Large intestine (tissue), 3 donors: ENCODE data around the gene DEAF1. TPM values are rescaled to one million over a fixed set of nuclear protein-coding genes. Genes with fewer than 3 reads are reported as not detected.

Source experiments
- DNase-seq, 2 donors: peaks; one replicate each; pipeline versions ENCODE4 v3.0.0 to v3.0.0-alpha.2; 2013
- H3K27ac ChIP-seq: one replicate; pipeline ENCODE4 v1.5.1; 2013; ENCODE audit warnings: low read length
- H3K27me3 ChIP-seq: 2 replicates; pipeline ENCODE4 v1.6.1; 2013; ENCODE audit warnings: low read length; ENCODE audit not compliant: control insufficient read depth, insufficient read depth
- H3K36me3 ChIP-seq: 2 replicates; pipeline ENCODE4 v1.6.1; 2013; ENCODE audit warnings: low read length; ENCODE audit not compliant: control insufficient read depth, insufficient read depth
- H3K4me1 ChIP-seq: one replicate; pipeline ENCODE4 v1.6.1; 2013; ENCODE audit warnings: low read length; ENCODE audit not compliant: control insufficient read depth, insufficient read depth
- H3K4me3 ChIP-seq: one replicate; pipeline ENCODE4 v1.5.1; 2013; ENCODE audit warnings: low read length
- H3K9me3 ChIP-seq: one replicate; pipeline ENCODE4 v1.6.1; 2013; ENCODE audit warnings: mild to moderate bottlenecking, low read depth, low read length, moderate library complexity; ENCODE audit not compliant: control insufficient read depth
- WGBS: methylation state at CpG from one replicate; pipeline ENCODE4 v1.1.5; 2013; ENCODE audit warnings: low lambda C conversion rate; ENCODE audit not compliant: insufficient coverage; 5-methylcytosine and 5-hydroxymethylcytosine counted together
- polyA plus RNA-seq: library from polyadenylated mRNA; unstranded; fragments of 120-200 nt; gene quantifications from one replicate; pipeline ENCODE4 v1.2.1, GENCODE V29; 2013

The DEAF1 gene
- polyA plus RNA-seq, 1 donor: 24.1 TPM

DNA sequence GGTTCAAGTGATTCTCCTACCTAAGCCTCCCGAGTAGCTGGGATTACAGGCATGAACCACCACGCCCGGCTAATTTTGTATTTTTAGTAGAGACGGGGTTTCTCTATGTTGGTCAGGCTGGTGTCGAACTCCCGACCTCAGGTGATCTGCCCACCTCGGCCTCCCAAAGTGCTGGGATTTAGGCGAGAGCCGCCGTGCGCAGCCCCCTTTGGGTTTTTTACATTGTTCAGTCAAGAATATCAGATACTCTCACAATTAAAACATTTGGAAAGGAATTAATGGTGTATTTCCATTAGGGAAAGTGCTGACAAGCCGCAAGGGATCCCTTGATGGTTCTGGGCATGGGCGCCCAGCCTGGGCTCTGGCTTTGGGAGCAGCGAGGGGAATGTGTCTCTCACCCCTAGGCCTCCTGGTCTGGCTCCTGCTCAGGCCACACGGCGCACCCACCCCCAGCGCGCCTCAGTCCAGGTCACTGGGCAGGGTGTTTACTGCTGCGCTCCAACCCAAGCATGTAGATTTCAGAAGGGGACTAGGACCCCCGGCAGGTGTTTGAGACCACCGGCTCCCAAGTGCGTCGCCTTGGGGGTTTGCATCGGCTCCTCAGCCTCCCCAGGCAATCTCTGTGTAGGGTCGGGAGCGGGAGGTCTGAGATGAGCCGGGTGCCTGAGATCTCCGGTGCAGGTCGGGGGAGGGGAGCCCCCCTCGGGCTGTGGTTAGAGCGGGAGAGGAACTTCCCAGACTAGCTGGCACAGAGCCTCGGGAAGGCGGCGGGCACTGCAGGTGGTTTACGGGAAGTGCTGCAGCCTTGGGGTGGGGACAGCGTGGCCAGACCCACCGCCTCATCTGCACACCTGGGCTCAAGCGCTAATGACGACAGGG lies 78.5 kb downstream of the DEAF1 start:
- Histone ChIP-seq H3K9me3 (peaks cover 6% of the 10 kb centered on the region), H3K27me3 (no peaks in the 10 kb centered on the region), H3K27ac (peak overlapping the region; percentile 86), H3K4me1 (peaks cover 29% of the 10 kb centered on the region), H3K4me3 (no peak overlapping the region), H3K36me3 (peaks cover 55% of the 10 kb centered on the region)
- DNase-seq: no peak
- 20% methylated on average over 1 of the region's 39 CpGs for WGBS

DNA sequence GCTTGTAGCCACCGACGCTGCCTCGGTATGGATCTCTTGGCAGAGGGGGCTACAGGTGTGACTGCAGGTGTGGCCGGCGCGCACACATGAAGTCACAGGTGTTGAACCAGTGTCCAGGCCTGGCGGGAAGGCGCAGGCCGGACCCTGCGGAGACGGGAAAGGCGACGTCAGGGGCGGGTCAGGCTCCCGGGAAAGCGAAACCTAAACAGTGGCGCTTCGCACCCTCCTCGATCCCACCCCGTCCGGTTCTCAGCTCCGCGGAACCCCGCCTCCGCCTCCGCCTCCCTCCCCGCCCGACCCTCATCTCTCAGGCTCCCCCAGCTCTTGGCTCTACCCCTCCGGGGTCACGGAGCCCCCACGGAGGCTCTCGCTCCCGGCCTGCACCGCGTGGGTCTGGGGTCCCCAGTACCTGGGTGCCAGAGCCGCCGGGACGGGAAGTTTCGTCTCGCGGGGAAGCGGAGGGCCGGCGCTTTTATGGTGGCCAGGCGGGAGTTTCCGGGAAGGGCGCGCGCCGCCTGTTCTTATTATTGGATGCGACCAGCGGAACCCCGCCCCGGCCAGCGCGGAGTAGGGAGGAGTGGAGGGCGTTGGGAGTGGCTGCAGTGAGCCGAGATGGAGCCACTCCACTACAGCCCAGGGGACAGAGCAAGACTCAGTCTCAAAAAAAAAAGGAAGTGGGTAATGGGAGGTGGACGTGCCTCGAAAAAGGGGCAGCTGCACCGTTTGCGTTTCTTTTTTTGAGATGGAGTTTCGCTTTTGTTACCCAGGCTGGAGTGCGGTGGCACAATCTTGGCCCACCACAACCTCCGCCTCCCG lies 79.3 kb downstream of the DEAF1 start, which contains the start of gene IRF7:
IRF7 (minus strand) TSS at position 447 of the 816 bp plus-strand sequence. CDS start 586 bp downstream, outside the sequence.
- WGBS: no CpG with 5 or more reads among the region's 66 CpGs
- Histone ChIP-seq H3K27ac (peak within 1 kb of the TSS; percentile 86), H3K27me3 (no peaks in the 10 kb centered on the region), H3K9me3 (peaks cover 8% of the 10 kb centered on the region), H3K36me3 (peaks cover 58% of the 10 kb centered on the region), H3K4me1 (peaks cover 22% of the 10 kb centered on the region), H3K4me3 (peak within 1 kb of the TSS; percentile 60)
- DNase-seq: peak; percentile 89 to 96

DNA sequence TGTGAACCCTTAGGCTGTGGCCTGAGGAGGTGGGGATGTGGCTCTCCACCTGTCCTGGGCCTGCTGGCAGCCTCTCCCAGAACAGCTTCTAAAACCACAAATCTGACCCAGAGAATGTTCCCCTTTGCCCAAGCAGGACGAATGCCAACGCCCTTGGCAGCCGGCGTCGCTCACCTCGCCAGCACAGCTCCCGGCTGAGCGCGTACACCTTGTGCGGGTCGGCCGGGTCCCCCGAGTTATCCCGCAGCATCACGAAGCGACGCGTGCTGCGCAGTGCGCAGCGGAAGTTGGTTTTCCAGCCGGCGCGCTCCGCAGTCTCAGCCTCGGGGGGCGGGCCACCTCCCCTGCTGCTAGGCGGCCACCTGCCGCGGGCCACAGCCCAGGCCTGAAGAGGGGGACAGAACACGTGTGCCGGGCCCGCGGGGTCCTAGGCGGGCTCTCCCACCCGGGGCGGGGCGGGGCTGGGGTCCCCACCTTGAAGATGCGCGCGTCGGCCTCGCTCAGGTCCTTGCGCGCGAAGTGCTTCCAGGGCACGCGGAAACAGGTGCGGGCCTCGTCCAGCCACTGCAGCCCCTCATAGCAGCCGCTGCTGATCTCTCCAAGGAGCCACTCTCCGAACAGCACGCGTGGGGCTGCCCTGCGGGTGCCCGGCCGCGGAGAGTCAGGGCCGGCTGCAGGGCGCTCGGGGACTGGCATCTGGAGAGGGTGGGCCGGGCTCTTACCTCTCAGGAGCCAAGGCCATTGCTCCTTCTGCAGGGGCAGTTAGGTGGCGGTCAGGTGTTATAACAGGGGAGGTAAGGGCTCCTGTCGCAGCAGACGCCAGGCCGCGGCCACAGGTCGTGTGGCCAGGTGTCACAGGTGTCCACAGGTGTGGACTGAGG lies 80.2 kb downstream of the DEAF1 start:
- no peak for DNase-seq
- peak overlapping the region; percentile 86 for H3K27ac ChIP-seq
- peaks cover 61% of the 10 kb centered on the region for H3K36me3 ChIP-seq
- peaks cover 8% of the 10 kb centered on the region for H3K9me3 ChIP-seq
- no CpG with 5 or more reads among the region's 68 CpGs for whole genome bisulfite sequencing
- peaks cover 22% of the 10 kb centered on the region for H3K4me1 ChIP-seq
- no peaks in the 10 kb centered on the region for H3K27me3 ChIP-seq
- H3K4me3 ChIP-seq: peak overlapping the region; percentile 60

DNA sequence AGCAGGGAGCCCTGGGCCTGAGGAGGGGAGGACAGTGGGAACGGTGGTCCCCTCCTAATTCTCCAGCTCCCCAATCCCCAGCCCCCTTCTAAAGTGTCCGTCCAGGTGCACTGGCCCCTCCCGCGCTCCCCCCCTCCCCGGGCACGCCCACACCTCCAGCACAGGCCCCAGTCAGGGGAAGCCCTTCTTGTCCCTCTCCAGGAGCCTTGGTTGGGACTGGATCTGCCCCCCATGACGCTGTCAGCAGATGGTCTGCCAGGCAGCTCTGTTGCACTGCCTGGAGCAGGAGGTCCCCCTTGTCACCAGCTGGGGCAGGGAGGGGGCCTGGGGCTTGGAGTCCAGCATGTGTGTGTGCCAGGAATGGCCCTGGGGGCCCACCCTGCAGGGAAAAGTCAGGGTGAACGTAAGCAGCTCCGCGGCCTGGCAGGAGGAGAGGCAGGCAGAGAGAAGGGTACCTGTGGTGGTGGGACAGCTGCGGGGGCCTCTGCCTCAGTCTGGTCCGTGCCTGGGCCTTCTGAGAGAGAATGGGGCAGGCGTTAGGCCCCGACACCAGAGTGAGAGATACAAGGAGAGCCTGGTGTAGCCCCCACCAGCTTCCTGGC lies 80.9 kb downstream of the DEAF1 start:
- Histone ChIP-seq H3K4me3 (peak overlapping the region; percentile 6), H3K9me3 (peaks cover 11% of the 10 kb centered on the region), H3K27ac (peak overlapping the region; percentile 48), H3K36me3 (peaks cover 62% of the 10 kb centered on the region), H3K4me1 (peaks cover 22% of the 10 kb centered on the region), H3K27me3 (no peaks in the 10 kb centered on the region)
- WGBS: no CpG with 5 or more reads among the region's 14 CpGs
- no peak for DNase-seq

DNA sequence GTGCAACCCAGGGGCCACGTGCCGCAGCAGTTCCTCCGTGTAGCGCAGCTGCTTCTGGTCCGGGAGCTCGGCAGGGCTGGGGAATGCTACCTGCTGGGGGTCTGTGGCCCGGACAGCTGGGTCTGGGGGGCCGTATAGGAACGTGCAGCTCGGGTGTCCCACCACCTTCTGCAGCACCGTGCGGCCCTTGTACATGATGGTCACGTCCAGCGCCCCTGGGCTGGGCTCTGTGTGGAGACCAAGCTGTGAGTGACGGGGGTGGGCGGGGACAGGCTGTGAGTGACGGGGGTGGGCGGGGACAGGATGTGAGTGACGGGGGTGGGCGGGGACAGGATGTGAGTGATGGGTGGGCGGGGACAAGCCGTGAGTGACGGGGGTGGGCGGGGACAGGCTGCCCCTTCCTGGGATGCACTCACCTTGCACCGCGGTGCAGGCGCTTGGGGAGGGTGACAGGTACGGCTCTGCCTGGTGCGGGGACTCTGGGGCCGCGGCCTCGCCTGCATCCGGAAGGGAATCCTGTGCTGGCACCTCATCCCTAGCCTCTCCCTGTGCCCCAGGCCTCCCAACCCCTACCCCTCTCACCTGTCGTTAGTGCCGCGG lies 81.6 kb downstream of the DEAF1 start:
- peak in 1 of 2 donors; percentile 64 for DNase-seq
- H3K36me3 ChIP-seq: peaks cover 62% of the 10 kb centered on the region
- peaks cover 13% of the 10 kb centered on the region for H3K9me3 ChIP-seq
- no peaks in the 10 kb centered on the region for H3K27me3 ChIP-seq
- peak overlapping the region; percentile 6 for H3K4me3 ChIP-seq
- H3K4me1 ChIP-seq: peaks cover 22% of the 10 kb centered on the region
- peak overlapping the region; percentile 48 for H3K27ac ChIP-seq
- WGBS: no CpG with 5 or more reads among the region's 36 CpGs

DNA sequence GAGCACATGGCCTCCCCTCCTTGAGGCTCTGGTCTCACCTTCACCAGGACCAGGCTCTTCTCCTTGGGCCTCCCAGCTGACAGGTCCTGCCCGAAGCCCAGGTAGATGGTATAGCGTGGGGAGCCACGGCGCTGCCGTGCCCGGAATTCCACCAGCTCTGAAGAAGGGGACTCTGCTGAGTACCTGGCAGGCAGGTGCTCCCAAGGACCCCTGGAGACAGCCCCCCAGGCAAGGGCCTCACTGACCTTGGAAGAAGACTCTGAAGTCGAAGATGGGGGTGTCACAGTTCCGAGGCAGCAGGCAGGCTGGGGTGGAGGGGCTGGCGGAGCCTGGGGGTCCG lies 82.1 kb downstream of the DEAF1 start:
- Histone ChIP-seq H3K27ac (no peak overlapping the region), H3K4me3 (no peak overlapping the region), H3K36me3 (peaks cover 62% of the 10 kb centered on the region), H3K9me3 (peaks cover 18% of the 10 kb centered on the region), H3K27me3 (no peaks in the 10 kb centered on the region), H3K4me1 (peaks cover 22% of the 10 kb centered on the region)
- no CpG with 5 or more reads among the region's 10 CpGs for WGBS
- no peak for DNase-seq

DNA sequence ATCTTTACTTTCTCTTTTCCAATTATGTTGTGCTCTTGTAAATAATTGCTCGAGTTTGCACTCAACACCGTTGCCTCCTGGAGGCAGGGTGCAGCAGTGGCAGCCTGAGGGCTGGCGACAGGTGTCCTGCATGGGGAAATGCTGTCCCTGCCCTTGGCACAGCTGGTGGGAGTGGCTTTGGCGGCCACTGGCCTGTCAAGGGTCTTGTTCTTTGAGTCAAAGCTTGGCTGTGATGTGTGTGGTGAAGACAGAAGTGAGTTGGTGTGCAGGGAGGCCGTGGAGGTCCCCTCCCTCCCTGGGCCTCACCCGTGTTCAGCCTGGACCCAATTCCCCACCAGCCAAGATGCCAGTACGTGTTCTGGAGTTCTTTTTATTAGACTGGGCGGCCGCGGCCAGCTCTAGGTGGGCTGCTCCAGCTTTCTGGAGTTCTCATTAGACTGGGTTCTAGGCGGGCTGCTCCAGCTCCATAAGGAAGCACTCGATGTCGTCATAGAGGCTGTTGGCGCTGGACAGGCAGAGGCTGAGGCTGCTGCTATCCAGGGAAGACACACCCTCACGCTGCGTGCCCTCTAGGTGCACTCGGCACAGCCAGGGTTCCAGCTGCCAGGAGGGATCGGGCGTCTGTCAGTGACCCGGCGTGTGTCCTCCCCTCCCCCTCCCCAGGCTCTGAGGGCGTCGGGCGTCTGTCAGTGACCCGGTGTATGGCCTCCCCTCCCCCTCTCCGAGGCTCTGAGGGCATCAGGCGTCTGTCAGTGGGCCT lies 82.6 kb downstream of the DEAF1 start:
- H3K4me1 ChIP-seq: peaks cover 22% of the 10 kb centered on the region
- no CpG with 5 or more reads among the region's 27 CpGs for WGBS
- H3K9me3 ChIP-seq: peaks cover 19% of the 10 kb centered on the region
- no peak overlapping the region for H3K27ac ChIP-seq
- H3K27me3 ChIP-seq: no peaks in the 10 kb centered on the region
- DNase-seq: peak in 1 of 2 donors; percentile 45
- H3K36me3 ChIP-seq: peaks cover 66% of the 10 kb centered on the region
- no peak overlapping the region for H3K4me3 ChIP-seq

DNA sequence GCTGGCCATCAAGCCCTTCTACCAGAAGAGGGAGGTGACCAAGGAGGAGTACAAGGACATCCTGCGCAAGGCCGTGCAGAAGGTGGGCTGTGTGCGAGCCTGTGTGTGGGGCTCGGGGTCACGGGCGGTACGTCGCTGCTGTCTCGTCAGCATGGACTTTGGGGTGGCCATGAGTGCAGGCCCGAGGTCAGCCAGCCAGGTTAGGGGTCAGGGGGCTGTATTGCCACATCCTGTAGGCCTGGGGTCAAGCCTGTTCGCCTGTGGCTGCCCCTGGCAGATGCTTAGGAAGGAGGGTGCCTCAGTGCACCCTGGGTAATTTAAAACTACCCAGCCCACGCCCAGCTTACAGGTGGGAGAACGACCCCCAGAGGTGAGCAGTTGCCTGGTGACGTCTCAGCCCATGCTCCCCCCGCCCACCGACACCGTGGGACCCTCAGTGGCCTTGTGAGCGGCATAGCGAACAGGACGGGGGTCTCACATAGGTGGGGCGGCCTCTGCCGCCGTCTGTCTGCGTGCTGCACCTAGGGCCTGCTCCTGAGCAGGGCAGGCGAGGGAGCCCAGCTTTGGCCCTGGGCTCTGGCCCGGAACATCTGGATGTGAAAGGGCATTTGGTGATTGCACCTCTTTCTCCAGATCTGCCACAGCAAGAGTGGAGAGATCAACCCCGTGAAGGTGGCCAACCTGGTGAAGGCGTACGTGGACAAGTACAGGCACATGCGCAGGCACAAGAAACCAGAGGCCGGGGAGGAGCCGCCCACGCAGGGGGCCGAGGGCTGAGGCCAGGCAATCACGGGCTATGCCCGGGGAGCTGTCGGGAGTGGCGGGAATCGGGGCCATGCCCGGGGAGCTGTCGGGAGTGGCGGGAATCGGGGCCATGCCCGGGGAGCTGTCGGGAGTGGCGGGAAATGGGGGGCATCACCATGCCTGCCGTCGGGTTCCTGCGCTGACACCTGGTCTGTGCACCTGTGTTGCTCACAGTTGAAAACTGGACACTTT lies 83.7 kb downstream of the DEAF1 start:
- Histone ChIP-seq H3K36me3 (peaks cover 77% of the 10 kb centered on the region), H3K9me3 (peaks cover 19% of the 10 kb centered on the region), H3K4me3 (no peak overlapping the region), H3K27me3 (no peaks in the 10 kb centered on the region), H3K27ac (no peak overlapping the region), H3K4me1 (peaks cover 22% of the 10 kb centered on the region)
- DNase-seq: no peak
- WGBS: no CpG with 5 or more reads among the region's 49 CpGs
